ENCODE results near the gene SLC9C1. TPM values are rescaled to one million over a fixed set of nuclear protein-coding genes. Genes with fewer than 3 reads are reported as not detected.

Gene SLC9C1
- total RNA-seq, 2 donors from 2014 or later = not detected

GRCh38 chr3:112111785-112112402 lies 182.1 kb downstream of the SLC9C1 start:
- Mint-ChIP-seq H3K27ac (peak overlapping the region; percentile 69), H3K36me3 (ENCODE audit: low read depth) (peaks cover 62% of the 10 kb centered on the region), H3K4me1 (peaks cover 10% of the 10 kb centered on the region), H3K27me3 (no peaks in the 10 kb centered on the region), H3K4me3 (no peak overlapping the region), H3K9me3 (no peaks in the 10 kb centered on the region)
- ATAC-seq (replicated peaks) = peak; percentile 90

- H3K9me3 Mint-ChIP-seq = no peaks in the 10 kb centered on the region
Measured at GRCh38 chr3:112109322-112109721, 184.7 kb downstream of the SLC9C1 start.

DNA sequence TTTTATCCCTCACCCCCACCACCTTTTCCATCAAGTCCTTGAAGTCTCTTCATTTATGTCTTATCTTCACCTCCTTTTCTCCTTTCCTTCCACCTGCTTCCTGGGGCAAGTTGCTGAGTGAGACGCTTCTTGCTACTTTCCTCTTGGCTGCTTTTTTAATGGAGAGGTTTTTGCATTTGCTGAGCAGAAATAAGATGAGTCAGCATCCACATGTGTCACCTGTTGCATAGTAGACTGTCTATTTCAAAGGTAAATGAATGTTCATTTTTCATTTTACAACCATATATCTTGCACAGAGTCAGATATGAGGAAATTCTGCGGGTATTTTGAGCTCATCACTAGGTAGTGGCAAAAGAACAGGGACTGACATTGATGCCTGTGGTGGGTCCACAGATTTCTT lies 189.2 kb downstream of the SLC9C1 start:
- no peaks in the 10 kb centered on the region for H3K4me1 Mint-ChIP-seq
- peaks cover 31% of the 10 kb centered on the region for H3K36me3 Mint-ChIP-seq (ENCODE audit: low read depth)
- no peaks in the 10 kb centered on the region for H3K9me3 Mint-ChIP-seq
- no peak overlapping the region for H3K4me3 Mint-ChIP-seq
- H3K27me3 Mint-ChIP-seq = no peaks in the 10 kb centered on the region
- no peak overlapping the region for H3K27ac Mint-ChIP-seq
- ATAC-seq (replicated peaks) = no peak

More at GRCh38 chr3:112109322-112109721, 184.7 kb downstream of the SLC9C1 start:
- H3K36me3 Mint-ChIP-seq (ENCODE audit: low read depth) = peaks cover 51% of the 10 kb centered on the region
- H3K4me1 Mint-ChIP-seq = peaks cover 5% of the 10 kb centered on the region
- H3K4me3 Mint-ChIP-seq = no peak overlapping the region
- no peak for ATAC-seq (replicated peaks)
- H3K27ac Mint-ChIP-seq = no peak overlapping the region
- H3K27me3 Mint-ChIP-seq = no peaks in the 10 kb centered on the region

DNA sequence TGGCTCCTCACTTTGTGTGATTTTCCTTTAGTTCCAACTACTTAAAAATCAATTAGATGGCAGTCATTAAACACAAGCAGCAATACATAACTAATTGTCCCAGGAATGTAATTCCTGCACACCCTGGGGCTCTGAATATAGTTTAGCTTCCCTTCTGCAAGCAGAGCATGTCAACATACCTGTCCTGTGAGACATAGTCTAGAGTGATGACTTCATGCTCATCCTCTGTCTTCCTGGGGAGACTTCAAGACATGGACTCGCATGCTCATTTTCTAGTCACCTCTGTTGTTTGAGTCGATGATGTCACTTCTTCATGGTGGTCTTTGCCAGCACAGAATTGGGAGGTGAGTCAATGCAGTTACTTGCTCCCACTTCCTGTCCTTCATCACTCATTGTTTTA lies 192.1 kb downstream of the SLC9C1 start:
- Mint-ChIP-seq H3K27ac (no peak overlapping the region), H3K4me1 (peaks cover 11% of the 10 kb centered on the region), H3K36me3 (ENCODE audit: low read depth) (peaks cover 15% of the 10 kb centered on the region), H3K9me3 (no peaks in the 10 kb centered on the region), H3K4me3 (no peak overlapping the region), H3K27me3 (no peaks in the 10 kb centered on the region)
- ATAC-seq (replicated peaks) = no peak

DNA sequence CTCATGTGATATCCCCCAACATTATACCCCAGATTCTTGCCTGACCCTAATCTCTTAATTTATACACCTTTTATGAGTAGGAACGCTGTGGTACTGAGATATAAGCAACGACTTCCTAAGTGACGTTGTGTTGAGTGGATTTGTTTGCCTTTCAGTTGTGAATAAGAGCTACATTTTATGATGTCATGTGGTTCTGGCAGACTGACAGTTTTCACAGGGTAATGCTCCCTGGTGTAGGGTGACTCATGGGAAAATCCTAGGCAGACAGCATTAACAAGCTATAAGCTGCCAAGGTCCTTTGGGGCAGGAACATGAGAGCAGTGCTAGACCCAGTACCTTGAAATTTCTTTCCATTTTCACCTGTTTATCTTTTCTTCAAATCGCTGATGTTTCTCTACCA lies 196.6 kb downstream of the SLC9C1 start:
- Mint-ChIP-seq H3K4me3 (peak overlapping the region; percentile 8), H3K9me3 (no peaks in the 10 kb centered on the region), H3K36me3 (ENCODE audit: low read depth) (peaks cover 24% of the 10 kb centered on the region), H3K27ac (peak overlapping the region; percentile 83), H3K27me3 (no peaks in the 10 kb centered on the region), H3K4me1 (peaks cover 20% of the 10 kb centered on the region)
- ATAC-seq (replicated peaks) = peak; percentile 99

DNA sequence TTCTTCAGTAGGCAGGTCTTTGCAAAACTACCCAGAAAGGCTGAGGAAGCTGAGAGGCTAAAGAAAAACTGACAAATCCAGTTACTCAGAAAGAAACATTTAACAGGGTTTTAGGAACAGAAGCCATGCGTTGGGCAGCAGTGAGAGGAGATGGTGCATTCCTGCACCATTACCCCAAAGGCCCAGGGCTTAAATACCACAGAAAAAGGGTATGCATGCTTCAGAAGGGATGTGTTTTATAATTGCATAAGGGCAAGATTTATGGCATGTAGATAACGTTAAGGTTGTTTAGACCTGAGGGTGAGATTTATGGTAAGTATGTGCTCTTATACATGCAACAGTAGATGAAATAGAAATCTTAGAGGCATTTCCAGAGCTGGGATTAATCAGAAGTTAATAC lies 197.8 kb downstream of the SLC9C1 start:
- peaks cover 23% of the 10 kb centered on the region for H3K4me1 Mint-ChIP-seq
- H3K4me3 Mint-ChIP-seq = no peak overlapping the region
- H3K27me3 Mint-ChIP-seq = no peaks in the 10 kb centered on the region
- no peak for ATAC-seq (replicated peaks)
- H3K36me3 Mint-ChIP-seq (ENCODE audit: low read depth) = peaks cover 24% of the 10 kb centered on the region
- no peak overlapping the region for H3K27ac Mint-ChIP-seq
- H3K9me3 Mint-ChIP-seq = no peaks in the 10 kb centered on the region

GRCh38 chr3:112095731-112096130 lies 198.3 kb downstream of the SLC9C1 start:
- Mint-ChIP-seq H3K4me3 (no peak overlapping the region), H3K36me3 (ENCODE audit: low read depth) (peaks cover 24% of the 10 kb centered on the region), H3K9me3 (no peaks in the 10 kb centered on the region), H3K27ac (no peak overlapping the region), H3K4me1 (peaks cover 23% of the 10 kb centered on the region), H3K27me3 (no peaks in the 10 kb centered on the region)
- no peak for ATAC-seq (replicated peaks)

- Mint-ChIP-seq H3K27ac (peak overlapping the region; percentile 4), H3K36me3 (ENCODE audit: low read depth) (peaks cover 24% of the 10 kb centered on the region), H3K4me3 (peak overlapping the region; percentile 25), H3K4me1 (peaks cover 27% of the 10 kb centered on the region), H3K27me3 (no peaks in the 10 kb centered on the region), H3K9me3 (no peaks in the 10 kb centered on the region)
- ATAC-seq (replicated peaks) = no peak
Measured at GRCh38 chr3:112093180-112093522, 200.9 kb downstream of the SLC9C1 start.

DNA sequence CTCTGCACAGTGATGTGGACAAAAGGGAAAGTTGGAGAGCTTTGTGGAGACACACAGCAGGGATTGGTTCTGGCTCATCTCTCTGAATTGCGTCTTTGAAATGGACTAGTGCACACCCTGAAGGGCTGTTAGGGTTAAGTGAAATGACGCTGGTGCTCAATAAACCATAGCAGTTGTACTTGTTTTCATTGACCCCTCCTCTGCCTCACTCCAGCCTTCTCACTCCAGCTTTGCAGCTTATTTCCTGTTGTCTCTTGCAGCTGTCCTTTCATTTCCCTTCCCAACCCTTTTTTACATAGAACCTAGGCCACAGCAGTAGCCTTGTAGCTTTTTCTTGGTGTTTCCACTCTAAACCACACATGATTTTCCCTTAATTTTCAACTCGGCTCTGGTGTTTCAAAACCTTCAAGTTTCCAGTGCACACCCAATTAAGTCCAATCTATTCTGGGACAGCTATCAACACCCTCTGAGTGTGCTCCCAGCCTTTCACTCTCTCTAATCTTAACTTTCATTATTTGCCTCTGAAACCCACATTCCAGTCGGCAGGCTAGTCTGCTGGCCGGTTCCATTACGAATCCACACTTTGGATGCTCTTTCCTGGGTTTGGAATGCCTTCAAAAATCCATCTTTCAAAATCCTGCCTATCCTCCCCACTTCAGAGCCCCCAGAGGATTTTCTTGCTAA lies 201.4 kb downstream of the SLC9C1 start:
- Mint-ChIP-seq H3K4me1 (peaks cover 28% of the 10 kb centered on the region), H3K36me3 (ENCODE audit: low read depth) (peaks cover 24% of the 10 kb centered on the region), H3K4me3 (peak overlapping the region; percentile 25), H3K9me3 (no peaks in the 10 kb centered on the region), H3K27me3 (no peaks in the 10 kb centered on the region), H3K27ac (peak overlapping the region; percentile 4)
- no peak for ATAC-seq (replicated peaks)

DNA sequence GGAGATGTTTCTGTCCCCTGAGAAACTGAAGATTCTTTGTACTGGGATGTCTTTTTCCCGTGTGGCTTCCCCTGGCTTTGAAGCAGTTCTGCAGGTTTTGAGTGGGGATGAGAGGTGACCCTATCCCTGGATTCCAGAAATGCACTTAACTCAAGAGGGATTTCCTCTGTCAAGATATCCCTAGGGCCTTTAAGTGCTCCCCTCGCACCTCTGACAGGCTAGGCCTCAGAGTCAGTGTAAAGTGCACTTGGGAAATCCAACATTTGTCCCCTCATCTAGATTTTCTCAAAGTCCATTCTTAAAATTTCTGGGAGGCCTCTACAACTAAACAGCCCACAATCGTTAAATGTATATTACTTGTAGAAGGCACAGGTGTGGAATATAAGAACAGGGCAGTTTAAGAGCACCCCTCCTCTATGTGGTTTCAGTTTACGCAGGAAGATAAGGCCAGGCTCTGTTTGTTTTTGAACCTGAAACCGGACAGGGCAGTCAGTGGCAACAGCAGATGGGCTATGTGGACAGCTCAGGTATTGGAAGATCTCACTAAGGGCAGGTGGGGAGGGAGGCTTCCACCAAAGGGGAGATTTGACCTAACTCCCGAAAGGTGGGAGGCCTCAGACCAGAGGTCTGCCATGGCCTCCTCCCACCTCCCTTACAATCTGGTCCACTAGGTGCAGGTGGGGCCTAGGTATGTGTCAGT lies 203.0 kb downstream of the SLC9C1 start:
- Mint-ChIP-seq H3K4me3 (no peak overlapping the region), H3K9me3 (no peaks in the 10 kb centered on the region), H3K27ac (peak overlapping the region; percentile 51), H3K4me1 (peaks cover 31% of the 10 kb centered on the region), H3K27me3 (no peaks in the 10 kb centered on the region), H3K36me3 (ENCODE audit: low read depth) (peaks cover 24% of the 10 kb centered on the region)
- no peak for ATAC-seq (replicated peaks)

Other genes starting within 250 kb of the SLC9C1 start
- 10 to 100 TPM in 1 of 2 donors, 1 to 10 TPM in 1; 9.9 to 14.5 TPM for gene C3orf52, start 207.8 kb downstream of the SLC9C1 start, total RNA-seq
- 10 to 100 TPM; 13.5 to 18.6 TPM for gene GCSAM, start 161.0 kb downstream of the SLC9C1 start, total RNA-seq
- 10 to 100 TPM in 1 of 2 donors, 1 to 10 TPM in 1; 5.1 to 26.8 TPM for gene CD200, start 38.9 kb upstream of the SLC9C1 start, total RNA-seq
- 10 to 100 TPM; 10.4 to 14.2 TPM for gene BTLA, start 205.3 kb upstream of the SLC9C1 start, total RNA-seq

All from activated T-helper 17 cell treated with anti-CD3 and anti-CD28 coated beads, Interleukin-2, amount 50 U/mL, for 72 hours (primary cell).